NCI-H69 (cell line): Measurements from ENCODE around the gene LAT.
"Not testable (repeated sequence)": the region's sequence is repeated elsewhere in the genome, so short reads cannot be mapped to it uniquely, and the experiment has no call there.

Source experiments
- DNase-seq: peaks from one replicate; lab custom pipeline; 2025; lab: John Stamatoyannopoulos, UW

The LAT gene

DNA sequence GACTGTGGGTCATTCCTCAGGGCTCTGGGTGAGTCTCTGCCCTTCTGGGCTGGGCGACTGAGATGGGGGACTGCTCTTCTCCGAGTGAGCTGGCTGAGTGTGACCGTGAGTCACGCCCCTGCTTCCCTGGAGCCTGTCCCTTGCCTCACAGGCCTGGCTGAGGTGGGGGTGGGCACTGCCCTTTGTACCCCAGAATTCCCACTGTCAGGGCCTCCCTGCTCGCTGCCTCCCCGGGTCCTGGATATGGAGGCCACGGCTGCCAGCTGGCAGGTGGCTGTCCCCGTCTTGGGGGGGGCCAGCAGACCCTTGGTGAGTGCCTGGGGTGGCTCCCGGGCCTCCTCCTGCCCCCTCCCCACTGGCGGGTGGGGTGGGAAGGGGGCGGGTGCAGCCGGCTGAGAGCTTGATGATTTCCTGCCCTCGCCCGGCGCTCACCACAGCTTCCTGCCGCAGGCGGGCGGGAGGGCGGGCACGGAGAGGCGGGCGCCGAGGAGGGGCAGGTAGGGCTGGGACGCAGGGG is at the start of gene LAT:
Gene LAT (plus strand): TSS at position 434 of the 517 bp plus-strand sequence. CDS start 366 bp downstream, outside the sequence.
- peak; percentile 65 for DNase-seq

DNA sequence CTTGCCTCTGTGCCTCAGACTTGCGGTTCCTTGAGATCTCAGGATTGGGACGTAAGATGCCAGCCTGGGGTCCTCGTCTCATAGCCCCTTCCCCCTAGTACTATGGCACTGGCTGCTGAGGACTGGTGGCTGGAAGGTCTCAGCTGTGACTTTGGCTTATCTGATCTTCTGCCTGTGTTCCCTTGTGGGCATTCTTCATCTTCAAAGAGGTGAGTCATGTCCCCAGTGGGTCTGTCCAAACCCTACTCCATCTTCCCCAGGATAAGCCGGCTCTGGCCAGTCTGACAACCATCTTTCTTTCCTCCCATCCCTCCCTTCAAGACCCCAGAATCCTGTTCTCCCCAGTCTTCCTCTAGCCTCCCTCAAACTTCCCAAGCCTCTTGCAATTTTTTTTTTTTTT is 49.5 kb upstream of the LAT start:
- DNase-seq: no peak

GRCh38 chr16:28935924-28936783 is 48.7 kb upstream of the LAT start:
- DNase-seq: peak; percentile 42

- no peak for DNase-seq
Measured at GRCh38 chr16:28936784-28937155, 48.1 kb upstream of the LAT start.

- DNase-seq: no peak
Measured at GRCh38 chr16:28937222-28937876, 47.5 kb upstream of the LAT start.

DNA sequence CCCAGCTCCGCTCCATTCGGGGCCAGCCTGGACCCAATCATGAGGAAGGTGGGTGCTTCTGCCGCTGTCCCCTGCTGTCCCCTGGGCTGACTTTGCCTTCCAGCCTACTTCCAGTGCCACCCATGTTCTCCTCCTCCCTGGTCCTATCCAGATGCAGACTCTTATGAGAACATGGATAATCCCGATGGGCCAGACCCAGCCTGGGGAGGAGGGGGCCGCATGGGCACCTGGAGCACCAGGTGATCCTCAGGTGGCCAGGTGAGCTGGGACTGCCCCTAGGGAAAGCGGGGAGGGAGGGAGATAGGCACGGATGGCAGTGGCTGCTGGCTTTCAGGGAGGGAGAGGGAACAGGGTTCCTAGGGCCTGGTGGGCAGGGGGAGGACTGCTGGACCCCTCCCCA is 46.1 kb upstream of the LAT start:
- DNase-seq: no peak

- not testable (repeated sequence) for DNase-seq
Measured at GRCh38 chr16:28939825-28940224, 45.0 kb upstream of the LAT start.

- DNase-seq: no peak
Measured at GRCh38 chr16:28943281-28943680, 41.6 kb upstream of the LAT start.

GRCh38 chr16:28946681-28947080 is 38.2 kb upstream of the LAT start:
- no peak for DNase-seq

GRCh38 chr16:28950648-28951409 is 34.0 kb upstream of the LAT start, which contains the start of gene NFATC2IP:
NFATC2IP (plus strand) TSS chr16:28950937; CDS start chr16:28951012, 75 bp downstream.
- DNase-seq: peak; percentile 100

DNA sequence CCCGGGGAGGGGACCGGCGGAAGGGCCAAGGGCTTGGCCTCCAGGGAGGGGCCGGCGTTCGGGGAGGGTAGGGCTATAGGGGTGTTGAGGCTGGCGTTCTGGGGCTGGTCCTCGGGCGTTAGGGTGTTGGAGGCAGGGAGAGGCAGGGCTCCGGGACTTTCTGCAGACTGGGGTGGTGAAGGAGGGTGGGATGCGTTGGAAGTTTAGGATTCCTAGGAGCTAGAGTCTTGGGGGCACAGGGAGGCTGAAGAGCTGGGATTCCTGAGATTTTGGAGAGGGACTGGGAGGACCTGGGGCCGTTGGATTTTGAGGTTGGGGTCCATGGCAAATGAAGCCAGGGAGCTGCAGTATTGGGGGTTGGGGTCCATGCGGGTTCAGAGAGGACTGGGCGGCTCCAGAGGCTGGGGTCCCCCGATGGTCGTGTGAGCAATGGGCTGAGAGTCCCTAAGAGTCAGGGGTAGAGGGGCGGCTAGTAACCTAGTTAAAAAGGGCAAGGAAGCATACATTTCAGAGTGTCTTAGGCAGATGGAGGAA is 33.4 kb upstream of the LAT start:
- no peak for DNase-seq

DNA sequence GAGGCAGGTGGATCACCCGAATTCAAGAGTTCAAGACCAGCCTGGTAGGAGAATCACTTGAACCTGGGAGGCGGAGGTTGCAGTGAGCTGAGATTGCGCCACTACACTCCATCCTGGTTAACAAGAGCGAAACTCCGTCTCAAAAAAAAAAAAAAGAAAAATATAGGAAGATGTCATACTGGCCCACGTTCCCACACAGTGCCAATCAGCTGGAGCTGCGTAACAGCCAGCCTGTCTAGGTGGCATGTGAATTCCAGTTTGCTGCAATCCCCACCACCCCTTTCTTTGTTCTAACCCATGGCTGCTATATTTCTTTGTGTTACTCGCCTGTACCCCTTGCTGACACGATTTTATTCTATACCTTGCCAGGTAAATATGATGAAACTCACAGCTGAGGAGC is 26.6 kb upstream of the LAT start:
- no peak for DNase-seq

GRCh38 chr16:28958836-28959235 is 26.0 kb upstream of the LAT start:
- no peak for DNase-seq

DNA sequence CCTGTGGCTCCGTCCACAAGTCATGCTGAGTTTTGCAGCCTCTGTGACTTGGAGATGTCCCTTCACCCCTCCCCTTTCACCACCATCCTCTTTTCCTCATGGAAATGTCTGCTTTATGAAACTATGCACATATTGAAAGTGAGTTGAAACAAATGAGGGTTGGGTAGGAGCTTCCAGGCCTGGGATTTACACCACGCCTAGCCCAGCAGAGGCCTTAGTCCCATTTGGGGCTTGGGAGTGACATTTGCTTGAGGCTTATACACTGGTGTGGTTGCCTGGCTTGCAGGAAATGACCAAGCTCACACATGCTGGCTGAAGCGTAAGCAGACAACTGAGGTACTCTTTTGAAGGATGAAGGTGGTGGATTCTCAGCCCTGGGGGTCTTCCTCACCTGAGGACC is 20.8 kb upstream of the LAT start:
- DNase-seq: no peak

DNA sequence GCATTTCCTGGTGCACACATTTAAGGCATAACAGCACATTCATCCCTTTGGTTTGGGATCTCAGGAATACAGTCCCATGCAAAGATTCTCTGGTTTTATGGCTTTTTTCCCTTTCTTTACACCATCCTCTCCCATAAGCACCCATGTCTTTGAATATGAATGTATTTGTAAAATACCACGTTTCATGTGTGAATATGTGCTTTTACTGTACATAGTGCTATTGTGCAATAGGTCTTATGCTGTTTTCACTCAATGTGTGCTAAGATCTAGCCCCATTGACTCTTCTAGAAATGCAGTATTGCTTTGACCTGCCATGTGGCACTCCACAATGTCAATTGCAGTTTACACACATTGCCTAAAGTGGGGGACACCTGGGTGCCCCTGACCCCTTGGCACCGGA is 20.4 kb upstream of the LAT start:
- DNase-seq: no peak

GRCh38 chr16:28967156-28967555 is 17.7 kb upstream of the LAT start:
- DNase-seq: no peak

DNA sequence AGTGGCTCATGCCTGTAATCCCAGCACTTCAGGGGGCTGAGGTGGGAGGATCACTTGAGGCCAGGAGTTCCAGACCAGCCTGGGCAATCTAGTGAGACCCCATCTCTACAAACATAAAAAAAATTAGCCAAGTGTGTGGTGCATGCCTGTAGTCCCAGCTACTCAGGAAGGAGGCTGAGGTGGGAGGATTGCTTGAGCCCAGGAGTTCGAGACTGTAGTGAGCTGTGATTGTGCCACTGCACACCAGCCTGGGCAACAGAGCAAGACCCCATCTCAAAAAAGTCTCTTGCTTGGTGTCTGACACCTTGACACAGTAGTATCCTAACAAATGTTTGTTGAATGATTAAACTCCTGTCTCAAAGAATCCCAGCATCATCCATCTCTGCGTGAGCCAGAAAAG is 15.2 kb upstream of the LAT start:
- DNase-seq: not testable (repeated sequence)

DNA sequence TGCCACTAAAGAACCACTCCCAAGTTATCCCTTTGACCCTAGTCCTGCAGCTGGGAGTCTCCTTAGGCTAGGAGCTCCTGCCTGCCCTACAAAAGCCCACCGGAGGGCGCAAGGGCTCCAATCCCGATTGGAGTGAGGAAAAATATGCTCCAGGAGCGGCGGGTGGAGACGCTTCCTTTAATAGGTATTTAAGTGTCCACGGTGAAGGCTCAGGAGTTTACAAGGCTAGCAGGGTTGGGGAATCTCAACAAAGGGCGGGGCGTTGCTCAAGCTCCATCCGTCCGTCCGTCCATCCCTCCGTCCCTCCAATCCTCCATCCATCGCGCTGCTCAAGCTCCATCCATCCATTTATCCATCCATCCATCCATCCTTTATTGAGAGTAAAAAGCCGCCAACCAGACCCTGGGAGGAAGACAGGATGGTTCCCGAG is 10.8 kb upstream of the LAT start:
- DNase-seq: peak; percentile 85

- peak; percentile 98 for DNase-seq
Measured at GRCh38 chr16:28974437-28975157, 10.3 kb upstream of the LAT start, which contains the start of gene SPNS1. SPNS1 (plus strand) TSS chr16:28974778; CDS start chr16:28975152, 374 bp downstream.

DNA sequence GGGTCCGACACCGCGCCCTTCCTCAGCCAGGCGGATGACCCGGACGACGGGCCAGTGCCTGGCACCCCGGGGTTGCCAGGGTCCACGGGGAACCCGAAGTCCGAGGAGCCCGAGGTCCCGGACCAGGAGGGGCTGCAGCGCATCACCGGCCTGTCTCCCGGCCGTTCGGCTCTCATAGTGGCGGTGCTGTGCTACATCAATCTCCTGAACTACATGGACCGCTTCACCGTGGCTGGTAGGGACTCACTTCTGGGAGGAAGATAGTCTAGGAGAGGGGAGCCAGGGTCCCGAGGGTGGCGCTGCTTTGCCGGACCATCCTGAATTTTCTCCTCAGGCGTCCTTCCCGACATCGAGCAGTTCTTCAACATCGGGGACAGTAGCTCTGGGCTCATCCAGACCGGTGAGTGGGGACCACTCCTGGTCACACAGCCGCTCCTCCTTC is 9.7 kb upstream of the LAT start:
- no peak for DNase-seq
